HUDEP-2 (cell line): ENCODE measurements around the gene CAST.
"Not testable (repeated sequence)": the region's sequence is repeated elsewhere in the genome, so short reads cannot be mapped to it uniquely, and the experiment has no call there.

Experiments used
- DNase-seq, 76 experiments: peaks; one replicate each; lab custom pipeline; 2025; ENCODE audit not compliant: unreplicated experiment in 76 of 76; lab: John Stamatoyannopoulos, UW

CAST gene

GRCh38 chr5:96661855-96662724 is at the start of gene CAST:
TSS of gene CAST (plus strand) at chr5:96662376. CDS start at chr5:96662423, 47 bp downstream.
- peak in 74 of 76 experiments; percentile 8 to 81 (median 51) for DNase-seq

- DNase-seq, result peak in 46 of 76 experiments; percentile 3 to 60 (median 29)
Measured at GRCh38 chr5:96614110-96614691, 48.0 kb upstream of the CAST start.

GRCh38 chr5:96615223-96615622 is 47.0 kb upstream of the CAST start:
- no peak for DNase-seq

- DNase-seq, result no peak
Measured at GRCh38 chr5:96616801-96617200, 45.4 kb upstream of the CAST start.

GRCh38 chr5:96618311-96619016 is 43.7 kb upstream of the CAST start:
- DNase-seq, result not testable (repeated sequence)

GRCh38 chr5:96619946-96620345 is 42.2 kb upstream of the CAST start:
- no peak for DNase-seq

GRCh38 chr5:96624596-96624995 is 37.6 kb upstream of the CAST start:
- no peak for DNase-seq

- no peak for DNase-seq
Measured at GRCh38 chr5:96625365-96625764, 36.8 kb upstream of the CAST start.

- DNase-seq, result no peak
Measured at GRCh38 chr5:96626956-96627355, 35.2 kb upstream of the CAST start.

GRCh38 chr5:96627792-96628398 is 34.3 kb upstream of the CAST start:
- no peak for DNase-seq

GRCh38 chr5:96628406-96628805 is 33.8 kb upstream of the CAST start:
- no peak for DNase-seq

GRCh38 chr5:96629774-96630173 is 32.4 kb upstream of the CAST start:
- DNase-seq, result no peak

- DNase-seq, result no peak
Measured at GRCh38 chr5:96633820-96634219, 28.4 kb upstream of the CAST start.

GRCh38 chr5:96634881-96635280 is 27.3 kb upstream of the CAST start:
- no peak for DNase-seq

- no peak for DNase-seq
Measured at GRCh38 chr5:96636046-96636445, 26.1 kb upstream of the CAST start.

- no peak for DNase-seq
Measured at GRCh38 chr5:96636594-96636993, 25.6 kb upstream of the CAST start.

GRCh38 chr5:96637196-96637595 is 25.0 kb upstream of the CAST start:
- DNase-seq, result no peak

GRCh38 chr5:96638561-96638960 is 23.6 kb upstream of the CAST start:
- DNase-seq, result no peak

- no peak for DNase-seq
Measured at GRCh38 chr5:96640696-96641095, 21.5 kb upstream of the CAST start.

- no peak for DNase-seq
Measured at GRCh38 chr5:96641368-96642280, 20.6 kb upstream of the CAST start.
